HG03108 (cell line): Measurements from ENCODE around the gene RBM19.
"Not testable (repeated sequence)": the region's sequence is repeated elsewhere in the genome, so short reads cannot be mapped to it uniquely, and the experiment has no call there.

Experiments
- ATAC-seq: cut with Tn5 transposase; IDR thresholded peaks from one replicate; pipeline ENCODE4 v1.9.1; 2021; ENCODE audit warnings: moderate library complexity; ENCODE audit not compliant: unreplicated experiment

Gene RBM19

DNA sequence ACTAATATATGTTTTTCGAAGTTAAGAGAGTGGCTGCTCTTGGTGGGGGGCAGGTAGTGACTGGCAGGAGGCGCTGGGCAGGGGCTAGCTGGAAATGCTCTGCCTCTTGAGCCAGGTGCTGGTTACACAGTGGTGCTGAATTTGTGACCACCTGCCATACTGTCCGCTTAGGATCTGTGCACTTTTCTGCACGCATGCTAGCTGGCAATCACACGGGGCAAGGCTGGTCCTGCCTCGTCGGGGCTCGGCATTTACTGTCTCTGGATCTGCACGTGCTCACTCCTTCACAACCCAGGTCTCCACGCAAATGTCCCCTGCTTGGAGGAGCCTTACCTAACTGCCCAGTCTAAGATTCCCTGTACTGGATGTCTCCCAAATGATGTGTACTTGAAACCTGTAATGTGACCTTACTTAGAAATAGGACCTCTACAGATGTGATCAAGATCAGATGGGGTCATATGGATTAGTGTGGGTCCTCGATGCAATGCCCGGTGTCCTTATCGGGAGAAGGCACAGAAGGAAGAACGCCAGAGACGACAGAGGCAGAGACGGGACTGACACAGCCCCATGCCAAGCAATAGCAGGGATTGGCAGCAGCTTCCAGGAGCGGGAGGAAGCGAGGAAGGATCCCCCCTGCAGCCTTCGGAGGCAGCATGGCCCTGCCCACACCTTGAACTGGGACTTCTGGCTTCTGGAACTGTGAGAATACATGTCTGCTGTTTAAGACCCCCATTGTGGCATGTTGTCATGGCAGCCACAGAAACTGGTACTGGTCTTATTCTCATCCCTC is 59.5 kb downstream of the RBM19 start:
- ATAC-seq, result no peak

DNA sequence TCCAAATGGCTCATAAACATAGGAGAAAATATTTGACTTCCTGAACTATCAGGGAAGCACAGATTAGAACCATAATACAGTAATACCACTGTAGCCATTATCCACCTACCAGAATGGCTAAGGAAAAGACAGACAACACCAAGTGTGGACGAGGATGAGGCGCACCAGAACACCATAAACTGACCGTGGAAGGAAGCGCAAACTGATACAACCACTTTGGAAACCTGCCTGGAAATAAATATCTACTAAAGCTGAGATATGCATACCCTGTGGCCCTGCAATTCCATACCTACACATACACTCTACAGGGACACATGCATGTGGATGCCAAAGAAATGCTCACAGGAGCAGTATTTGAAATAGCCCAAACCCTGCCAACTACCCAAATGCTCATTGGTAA is 60.3 kb downstream of the RBM19 start:
- ATAC-seq, result no peak

DNA sequence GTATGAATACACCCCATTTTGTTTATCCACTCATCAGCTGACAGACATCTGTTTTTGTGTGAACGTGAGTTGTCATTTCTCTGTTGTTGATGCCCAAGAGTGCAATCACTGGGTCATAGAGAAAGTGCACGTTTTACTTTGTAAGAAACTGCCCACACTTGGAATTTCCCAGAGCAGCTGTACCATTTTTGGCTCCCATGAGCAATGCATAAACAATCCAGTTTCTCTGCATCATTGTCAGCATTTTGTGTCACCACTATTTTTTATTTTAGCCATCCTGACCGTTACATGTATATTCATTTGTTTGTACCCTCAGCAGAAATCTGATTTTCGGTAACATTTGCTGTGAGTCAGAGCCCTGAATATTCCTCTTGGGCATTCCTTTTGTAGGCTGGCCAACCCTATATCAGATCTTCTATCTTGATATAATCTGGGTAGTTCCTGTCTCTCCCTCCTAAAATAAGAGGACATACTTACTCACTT is 62.7 kb downstream of the RBM19 start:
- no peak for ATAC-seq

DNA sequence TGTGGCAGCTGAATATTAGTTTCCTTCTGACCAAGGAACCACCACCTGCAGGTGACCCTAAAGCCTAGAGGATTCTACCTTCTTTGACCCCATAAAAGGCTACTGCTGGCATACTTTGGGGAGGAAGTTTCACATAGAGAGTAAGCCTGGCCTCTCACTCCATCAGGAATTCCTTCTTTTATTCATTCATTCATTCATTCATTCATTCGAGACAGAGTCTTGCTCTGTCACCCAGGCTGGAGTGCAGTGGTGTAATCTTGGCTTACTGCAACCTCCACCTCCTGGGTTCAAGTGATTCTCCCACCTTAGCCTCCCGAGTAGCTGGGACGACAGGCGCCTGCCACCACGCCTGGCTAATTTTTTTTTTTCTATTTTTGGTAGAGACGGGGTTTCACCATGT is 64.8 kb downstream of the RBM19 start:
- not testable (repeated sequence) for ATAC-seq

DNA sequence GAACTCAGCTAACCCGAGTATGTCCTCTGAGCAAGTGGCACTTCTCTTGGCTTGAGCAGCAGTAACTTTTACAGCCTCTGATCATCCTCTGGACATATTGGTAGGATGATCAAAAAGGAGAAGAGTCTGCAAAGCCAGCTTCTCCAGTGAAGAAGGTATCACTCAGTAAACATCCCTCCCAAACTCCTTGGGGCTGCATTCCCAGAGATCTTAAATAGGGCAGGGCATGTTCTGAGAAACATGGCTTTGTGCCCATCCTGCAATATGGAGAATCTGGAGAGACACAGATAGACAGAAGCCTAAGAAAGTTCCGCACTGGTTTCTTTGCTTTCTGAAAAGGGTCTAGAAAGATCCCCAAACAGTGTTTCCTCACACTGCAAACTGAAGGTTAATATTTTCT is 65.4 kb downstream of the RBM19 start:
- ATAC-seq, result no peak

DNA sequence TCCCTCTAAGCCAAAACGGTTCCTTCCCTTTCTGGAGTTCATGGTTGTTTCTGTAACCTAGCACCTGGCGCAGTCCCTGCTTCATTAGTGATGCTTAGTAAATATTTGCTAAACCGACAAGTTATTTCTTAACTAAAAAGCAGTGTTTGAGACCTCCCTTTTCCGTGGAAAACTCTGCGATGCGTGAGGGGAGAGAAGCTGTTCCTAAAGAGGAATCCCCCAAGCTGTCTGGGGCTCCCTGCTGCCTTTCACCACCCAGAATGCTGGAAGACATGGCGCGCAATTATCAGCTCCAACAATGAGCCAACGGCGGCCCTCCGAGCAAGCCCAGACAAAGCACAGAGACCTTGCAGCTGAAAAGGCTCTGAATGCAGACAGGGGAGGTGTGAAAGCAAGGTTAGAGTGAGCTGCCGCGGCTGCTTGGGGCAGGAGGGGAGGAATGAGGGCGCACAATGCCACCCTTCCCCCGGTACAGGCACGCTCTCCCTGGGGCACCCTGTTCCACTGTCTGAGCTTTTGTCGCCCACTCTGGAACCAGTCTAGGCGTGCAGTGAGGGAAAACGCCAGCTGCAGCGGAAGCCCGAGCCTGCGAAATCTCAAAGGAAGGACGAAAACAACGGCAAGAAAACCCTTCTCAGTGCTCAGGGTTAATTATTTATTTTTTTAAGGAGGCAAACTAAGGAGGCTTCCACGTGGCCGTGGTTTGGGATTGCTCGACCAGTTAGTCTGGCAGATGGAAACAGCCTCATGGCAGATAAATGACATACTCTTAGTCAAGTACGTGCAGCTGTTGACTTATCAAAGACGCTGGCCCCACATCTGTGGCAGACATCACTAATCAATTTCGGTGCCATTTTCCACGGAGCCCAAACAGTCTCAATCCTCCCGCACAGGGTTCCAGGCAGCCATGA is 66.3 kb downstream of the RBM19 start:
- ATAC-seq, result no peak

DNA sequence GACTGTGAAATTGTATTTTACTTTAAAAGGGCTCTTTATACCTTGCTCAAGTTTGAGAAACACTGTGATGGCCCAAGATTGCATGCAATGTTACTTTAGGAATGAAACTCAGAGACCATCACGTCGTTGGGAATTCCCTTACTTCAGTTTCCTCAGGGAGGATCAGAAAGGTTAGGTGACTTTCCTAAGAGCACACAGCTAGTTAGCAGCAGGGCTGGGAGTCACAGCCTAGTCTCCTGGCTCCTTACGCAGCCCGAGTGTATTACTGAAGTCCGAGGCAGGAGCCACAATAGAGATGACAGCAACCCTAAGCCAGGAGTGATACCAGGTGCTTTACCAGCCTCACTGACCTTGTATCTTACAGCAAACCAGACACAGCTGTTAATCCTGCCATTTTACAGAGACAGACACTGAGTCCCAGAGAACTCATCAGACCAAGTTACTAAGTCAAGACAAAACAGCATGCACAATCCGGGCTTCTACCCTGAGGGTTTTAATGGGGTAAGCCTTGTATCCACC is 67.0 kb downstream of the RBM19 start:
- ATAC-seq, result no peak

DNA sequence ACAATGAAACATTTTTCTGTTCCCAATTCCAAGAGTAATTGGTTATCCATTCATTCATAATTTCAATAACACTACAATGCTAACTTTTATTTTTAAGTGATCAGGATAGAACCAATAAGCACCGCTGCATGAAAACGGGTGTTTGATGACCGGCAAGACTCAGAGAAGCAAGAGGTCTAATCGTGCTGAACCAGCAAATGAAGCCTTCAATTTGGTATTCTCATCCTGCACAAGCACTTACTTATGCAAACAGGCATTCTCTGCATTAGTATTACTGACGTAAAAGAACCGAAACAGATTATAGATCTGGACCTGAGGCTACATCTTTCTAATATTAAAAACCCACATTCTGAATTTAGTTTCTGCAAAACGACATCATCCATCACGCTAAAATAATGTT is 67.7 kb downstream of the RBM19 start:
- no peak for ATAC-seq

DNA sequence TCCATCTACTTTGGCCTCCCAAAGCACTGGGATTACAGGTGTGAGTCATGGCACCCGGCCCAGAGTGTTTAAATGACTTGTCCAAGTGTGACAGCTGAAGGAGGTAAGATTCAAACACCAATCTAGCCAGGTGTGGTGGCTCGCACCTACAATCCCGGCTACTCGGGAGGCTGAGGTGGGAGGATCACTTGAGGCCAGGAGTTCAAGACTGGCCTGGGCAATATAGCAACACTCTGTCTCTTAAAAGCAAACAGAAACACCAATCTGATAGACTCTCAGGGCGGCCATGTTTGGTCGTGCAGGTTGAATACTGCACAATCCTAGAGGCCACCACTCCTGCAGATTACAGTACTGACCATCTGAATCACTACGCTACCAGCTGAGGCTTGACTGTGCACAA is 68.7 kb downstream of the RBM19 start:
- ATAC-seq, result no peak

DNA sequence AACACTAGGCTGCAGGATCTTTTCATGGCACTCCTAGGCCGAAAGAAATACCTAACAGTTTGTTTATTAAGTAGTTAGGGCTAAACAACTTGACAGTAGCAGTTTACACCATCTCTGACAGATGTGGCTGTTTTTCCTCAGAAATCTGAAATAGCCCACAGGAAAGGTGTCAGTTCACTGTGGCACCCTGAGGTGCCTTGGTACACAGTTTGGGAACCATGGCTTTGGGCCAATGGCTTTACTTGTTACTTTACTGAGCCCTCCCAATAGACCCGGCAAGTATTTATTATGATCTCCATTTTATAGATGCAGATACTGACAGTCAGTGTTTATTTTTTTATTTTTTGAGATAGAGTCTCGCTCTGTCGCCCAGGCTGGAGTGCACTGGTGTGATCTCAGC is 69.3 kb downstream of the RBM19 start:
- ATAC-seq, result no peak

DNA sequence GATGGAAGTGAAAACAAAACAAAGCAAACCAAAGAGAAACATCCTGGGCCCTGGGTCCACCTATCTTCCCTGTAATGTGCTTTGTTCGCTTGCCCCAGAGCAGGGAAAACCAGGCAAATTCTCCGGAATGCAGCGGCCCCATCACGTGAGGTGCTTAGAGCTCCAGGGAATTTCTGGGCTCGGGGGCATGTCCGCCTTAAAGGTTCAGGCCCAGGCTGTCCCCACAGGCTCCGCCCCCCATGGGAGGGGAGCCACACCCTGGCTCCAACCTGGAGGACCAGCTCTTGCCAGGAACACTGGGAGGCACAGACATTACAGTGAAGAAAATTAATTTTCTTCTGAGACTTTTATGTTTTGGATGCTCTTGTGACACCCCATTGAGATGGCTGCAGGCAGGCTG is 69.9 kb downstream of the RBM19 start:
- no peak for ATAC-seq

DNA sequence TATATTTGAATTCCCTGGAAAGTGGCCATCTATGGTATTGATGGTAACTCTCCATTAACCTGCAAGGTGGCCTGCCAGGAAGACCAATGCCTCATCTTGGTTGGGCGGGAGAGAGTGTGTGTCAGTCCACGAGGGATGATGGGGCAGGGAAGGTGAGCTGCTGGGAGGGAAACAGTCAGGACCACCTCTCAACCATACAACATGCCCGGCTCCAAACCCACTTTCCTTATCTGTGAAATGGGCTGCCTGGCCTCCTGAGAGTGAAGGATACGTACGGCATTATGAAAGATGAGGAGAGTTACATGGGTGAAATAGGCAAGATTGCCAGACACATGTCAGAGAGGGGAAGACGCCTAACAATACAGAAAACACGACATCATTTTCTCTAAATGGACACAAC is 70.9 kb downstream of the RBM19 start:
- ATAC-seq, result no peak

DNA sequence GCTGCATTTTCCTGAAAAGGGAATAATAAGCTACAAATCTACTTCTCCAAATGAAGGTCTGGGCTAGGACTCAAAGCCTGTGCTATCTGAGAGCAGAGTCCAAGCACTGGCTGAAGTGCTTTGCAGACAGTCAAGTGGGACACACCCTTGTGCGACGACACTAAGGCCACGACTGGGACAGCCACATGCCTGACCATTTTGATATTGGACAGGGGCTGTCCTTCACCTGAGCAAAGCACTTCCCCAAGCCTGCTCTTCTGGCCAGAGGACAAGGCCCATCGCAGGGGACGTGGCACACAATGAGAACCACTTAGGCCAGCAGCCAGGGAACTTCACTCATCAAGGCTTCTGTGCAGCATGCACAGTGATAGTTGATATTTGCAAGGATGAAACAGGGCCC is 71.4 kb downstream of the RBM19 start:
- no peak for ATAC-seq

DNA sequence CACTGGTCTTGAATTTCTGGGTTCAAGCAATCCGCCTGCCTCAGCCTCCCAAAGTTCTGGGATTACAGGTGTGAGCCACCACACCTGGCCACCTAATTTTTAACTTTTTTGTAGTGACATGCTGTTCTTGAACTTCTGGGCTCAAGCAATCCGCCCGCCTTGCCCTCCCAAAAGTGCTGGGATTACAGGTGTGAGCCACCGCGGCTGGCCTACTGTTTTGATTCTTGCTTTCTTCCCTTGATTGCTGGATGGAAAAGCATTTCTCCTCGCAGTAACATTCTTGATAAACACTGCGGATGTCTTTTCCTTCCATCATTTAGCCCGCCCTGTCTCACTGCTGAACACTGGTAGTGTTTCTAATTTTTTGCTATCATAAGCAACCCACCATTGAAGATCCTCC is 72.9 kb downstream of the RBM19 start:
- no peak for ATAC-seq

DNA sequence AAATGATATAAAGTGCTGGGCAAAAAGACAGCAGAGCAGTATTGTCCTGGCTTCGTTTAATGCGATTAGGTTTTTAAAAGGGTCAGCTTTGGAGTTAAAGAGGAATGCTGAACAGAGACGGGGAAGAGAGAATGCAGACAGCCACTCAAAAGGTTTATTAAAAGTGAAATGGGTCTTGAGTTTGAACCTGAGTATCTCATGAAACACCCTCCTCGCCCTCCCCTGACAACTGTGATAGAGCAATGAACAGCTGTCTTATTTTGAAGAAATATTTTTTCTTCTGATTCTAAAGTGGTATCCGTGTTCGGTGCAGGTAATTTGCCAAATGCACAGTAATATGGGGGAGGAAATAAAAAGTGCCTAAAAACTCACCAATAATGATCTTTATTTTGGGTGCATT is 73.6 kb downstream of the RBM19 start:
- no peak for ATAC-seq

DNA sequence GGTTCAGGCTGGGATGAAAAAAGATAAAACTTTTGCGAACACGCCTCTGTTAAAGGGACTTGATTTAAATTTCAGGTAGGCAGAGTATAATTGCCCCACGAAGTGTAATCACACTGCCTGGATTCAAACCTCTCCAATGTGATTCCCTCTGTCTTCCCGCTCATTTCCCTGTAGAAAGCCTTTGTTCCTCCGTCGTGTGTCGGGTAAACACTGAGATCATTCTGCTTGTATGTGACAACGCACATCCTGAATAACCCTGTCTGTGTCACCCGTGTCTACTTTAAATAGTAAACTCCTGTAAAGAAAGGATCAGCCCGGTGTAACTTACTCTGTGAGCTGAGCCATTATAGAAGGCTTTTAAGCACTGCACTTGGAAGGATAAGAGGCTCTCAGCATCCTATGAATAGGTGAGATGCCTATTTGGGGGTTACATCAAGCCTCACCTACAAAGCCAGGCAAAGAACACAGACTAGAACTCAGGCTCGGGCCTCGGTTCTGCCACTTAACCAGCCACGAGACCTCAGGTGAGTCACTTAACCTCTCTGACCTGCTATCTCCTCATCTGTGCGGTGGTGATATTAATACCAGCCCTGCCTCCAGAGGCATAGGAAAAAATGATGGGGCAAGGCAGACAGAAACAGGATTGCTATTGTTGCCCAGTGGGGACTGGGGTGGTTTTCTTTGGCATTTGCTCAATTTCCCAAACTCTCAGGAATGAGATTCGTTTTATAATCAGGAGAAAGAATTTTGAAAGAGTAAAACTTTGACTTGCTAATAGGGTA is 74.2 kb downstream of the RBM19 start:
- no peak for ATAC-seq

DNA sequence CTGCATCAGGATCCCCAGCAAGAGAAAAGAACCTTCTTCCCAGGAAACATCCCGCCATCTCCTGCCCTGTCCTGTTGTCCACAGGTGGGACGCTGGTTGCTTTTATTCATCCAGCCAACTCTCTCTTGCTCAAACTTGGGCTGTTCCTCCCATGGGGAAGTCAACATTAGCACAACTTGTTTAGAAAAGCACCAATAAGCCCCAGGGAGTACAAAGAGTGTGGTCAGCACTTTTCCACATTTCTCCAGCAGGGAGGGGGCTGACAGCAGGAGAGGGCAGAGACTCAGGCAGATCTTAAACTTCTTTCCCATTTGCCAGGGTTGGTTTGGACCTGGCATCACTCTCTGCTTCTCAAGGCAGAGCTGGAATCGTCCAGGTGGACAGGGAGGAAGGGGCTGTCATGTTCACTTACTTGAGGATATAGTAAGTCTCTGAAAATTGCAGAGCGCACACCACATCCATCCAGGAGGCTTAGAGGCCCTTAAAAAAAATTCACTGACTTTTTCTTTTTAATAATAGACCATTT is 74.9 kb downstream of the RBM19 start:
- ATAC-seq, result no peak

DNA sequence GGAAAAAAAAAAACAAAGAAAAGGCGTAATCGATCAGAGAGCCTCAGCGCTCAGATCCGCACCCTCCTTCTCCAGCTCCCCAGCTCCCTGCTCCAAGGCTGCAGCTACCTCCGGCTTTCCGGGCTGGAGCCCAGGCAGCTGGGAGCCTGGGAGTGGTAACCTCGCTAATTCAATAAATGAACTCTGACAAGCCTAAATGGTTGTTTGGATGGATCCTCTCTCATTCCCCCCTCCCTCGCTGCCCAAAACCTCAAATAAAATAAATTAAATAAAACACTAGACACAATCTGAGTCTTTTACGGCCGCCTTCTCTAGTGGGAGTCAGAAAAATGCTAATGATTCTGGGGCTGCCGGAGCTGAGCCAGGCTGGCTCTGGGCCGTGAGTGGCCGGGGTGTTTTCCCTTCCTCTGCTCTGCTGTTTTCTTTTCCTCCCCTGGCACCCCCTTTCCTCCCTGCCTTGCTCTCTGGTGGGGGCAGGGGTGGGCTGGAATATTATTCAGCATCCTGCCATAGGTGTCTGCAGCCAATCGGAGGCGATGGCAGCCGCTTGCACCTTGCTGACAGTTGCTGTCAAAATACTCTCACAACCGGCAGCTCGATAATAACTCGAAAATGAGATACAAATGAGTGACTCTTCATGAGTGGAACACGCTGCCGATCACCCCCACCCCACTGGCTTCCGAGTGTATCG is 76.1 kb downstream of the RBM19 start:
- ATAC-seq, result no peak

DNA sequence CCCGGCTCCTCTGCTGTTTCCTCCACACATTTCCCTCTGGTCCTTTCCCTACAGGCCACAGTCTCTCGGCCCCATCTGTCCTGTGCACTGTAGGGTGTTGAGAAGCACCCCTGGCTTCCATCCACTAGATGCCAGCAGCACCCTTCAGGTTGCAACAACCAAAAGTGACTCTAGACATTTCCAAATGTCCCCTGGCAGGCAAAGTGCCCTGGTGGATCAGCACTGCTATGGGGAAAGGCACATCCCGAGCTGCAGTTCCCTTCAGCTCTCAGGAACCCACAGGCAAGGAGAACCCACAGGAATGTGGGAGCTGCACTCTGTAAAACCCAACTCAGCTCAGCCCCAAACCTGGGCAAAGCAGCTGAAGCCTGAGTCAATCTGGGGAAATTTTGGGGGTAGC is 77.0 kb downstream of the RBM19 start:
- ATAC-seq, result no peak

DNA sequence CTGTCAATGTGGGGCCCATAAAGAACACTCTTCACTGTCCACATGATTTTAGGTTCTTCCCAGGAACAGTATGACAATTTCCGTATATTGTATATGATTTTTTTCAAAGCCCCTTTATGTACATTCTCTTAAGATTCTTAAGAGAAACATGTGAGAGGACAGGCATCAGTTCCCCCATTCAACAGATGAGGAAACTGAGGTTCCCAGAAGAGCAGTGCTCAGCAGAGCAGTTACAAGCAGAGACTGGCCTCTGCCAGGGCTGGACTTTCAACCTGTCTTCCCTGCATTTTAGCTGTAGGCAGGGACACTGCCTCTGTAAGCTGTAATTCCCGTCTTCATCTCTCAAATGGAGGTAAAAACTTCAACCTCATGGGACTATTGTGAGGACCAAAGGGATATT is 77.7 kb downstream of the RBM19 start:
- ATAC-seq, result no peak
